Activated naive CD4-positive, alpha-beta T cell (primary cell): ENCODE measurements around the gene SPATA2.

ENCODE experiments used
- DNase-seq, 4 experiments: peaks; one replicate each; lab custom pipeline; 2025; lab: John Stamatoyannopoulos, UW

The SPATA2 gene

GRCh38 chr20:49929142-49929494 is 13.8 kb upstream of the SPATA2 start:
- no peak for DNase-seq

GRCh38 chr20:49928411-49929141 is 13.2 kb upstream of the SPATA2 start:
- peak; percentile 20 to 72 (median 66) for DNase-seq

- no peak for DNase-seq
These were observed 10.6 kb upstream of the SPATA2 start for GRCh38 chr20:49925901-49926454.

- DNase-seq, result no peak
These were observed 8.9 kb upstream of the SPATA2 start for GRCh38 chr20:49924247-49924646.

GRCh38 chr20:49919461-49919860 is 4.1 kb upstream of the SPATA2 start:
- DNase-seq, result no peak

- DNase-seq, result no peak
These were observed 3.7 kb upstream of the SPATA2 start for GRCh38 chr20:49919009-49919408.

GRCh38 chr20:49918446-49918845 is 3.1 kb upstream of the SPATA2 start:
- DNase-seq, result no peak

- no peak for DNase-seq
These were observed 1.0 kb upstream of the SPATA2 start for GRCh38 chr20:49916146-49917002.

- DNase-seq, result no peak
These were observed 280 bp downstream of the SPATA2 start for GRCh38 chr20:49915118-49915379.

- DNase-seq, result no peak
These were observed 815 bp downstream of the SPATA2 start for GRCh38 chr20:49914310-49915117.

- no peak for DNase-seq
These were observed 1.8 kb downstream of the SPATA2 start for GRCh38 chr20:49913399-49914047.

- DNase-seq, result no peak
These were observed 5.0 kb downstream of the SPATA2 start for GRCh38 chr20:49910340-49910706.

- DNase-seq, result no peak
These were observed 5.6 kb downstream of the SPATA2 start for GRCh38 chr20:49909499-49910339.

GRCh38 chr20:49908258-49908565 is 7.1 kb downstream of the SPATA2 start:
- DNase-seq, result no peak

- DNase-seq, result no peak
These were observed 7.7 kb downstream of the SPATA2 start for GRCh38 chr20:49907405-49908257.

- no peak for DNase-seq
These were observed 8.6 kb downstream of the SPATA2 start for GRCh38 chr20:49906615-49907154.

- DNase-seq, result no peak
These were observed 9.2 kb downstream of the SPATA2 start for GRCh38 chr20:49906101-49906604.

GRCh38 chr20:49905415-49906091 is 9.8 kb downstream of the SPATA2 start:
- DNase-seq, result no peak
